ENCODE results near the gene SLC8A1. TPM values are rescaled to one million over a fixed set of nuclear protein-coding genes. Genes with fewer than 3 reads are reported as not detected.

Gene SLC8A1
- total RNA-seq, 1 experiment from 2014 or later: 0.43 TPM

DNA sequence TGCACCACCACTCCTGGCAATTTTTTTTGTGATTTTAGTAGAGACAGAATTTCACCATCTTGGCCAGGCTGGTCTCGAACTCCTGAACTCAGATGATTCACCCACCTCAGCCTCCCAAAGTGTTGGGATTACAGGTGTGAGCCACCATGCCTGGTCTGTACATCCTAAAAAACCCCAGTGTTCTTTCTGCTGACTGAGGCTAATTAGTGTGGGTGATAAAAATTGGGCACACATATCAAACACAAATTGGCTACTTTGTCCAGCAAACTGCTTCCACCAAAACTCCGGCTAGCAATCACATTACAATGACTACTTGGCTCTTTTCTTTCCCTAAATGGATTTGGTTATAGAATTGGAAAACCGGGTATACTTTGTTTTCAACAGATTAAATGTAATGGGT, 153.9 kb downstream of the SLC8A1 start:
- DNase-seq: no peak
- no peaks in the 10 kb centered on the region for H3K27me3 ChIP-seq (replicated peaks; ENCODE audit: control insufficient read depth, insufficient read depth, low read length)
- no peaks in the 10 kb centered on the region for H3K36me3 Mint-ChIP-seq (ENCODE audit: insufficient read depth, unreplicated experiment)
- H3K4me3 ChIP-seq (ENCODE audit: low read depth, low read length): no peak overlapping the region
- no peaks in the 10 kb centered on the region for H3K9me3 ChIP-seq
- BruUV-seq (replicated peaks): no TSS peak
- H3K4me1 Mint-ChIP-seq (ENCODE audit: low read depth, unreplicated experiment): no peaks in the 10 kb centered on the region
- ChIA-PET CTCF (no interaction called here), POLR2A (no interaction called here)
- intact Hi-C loops (cut with micrococcal nuclease; ENCODE audit: unreplicated experiment): no loop called here
- no peaks in the 10 kb centered on the region for H3K4me1 ChIP-seq
- TF ChIP-seq, protein P1, sequence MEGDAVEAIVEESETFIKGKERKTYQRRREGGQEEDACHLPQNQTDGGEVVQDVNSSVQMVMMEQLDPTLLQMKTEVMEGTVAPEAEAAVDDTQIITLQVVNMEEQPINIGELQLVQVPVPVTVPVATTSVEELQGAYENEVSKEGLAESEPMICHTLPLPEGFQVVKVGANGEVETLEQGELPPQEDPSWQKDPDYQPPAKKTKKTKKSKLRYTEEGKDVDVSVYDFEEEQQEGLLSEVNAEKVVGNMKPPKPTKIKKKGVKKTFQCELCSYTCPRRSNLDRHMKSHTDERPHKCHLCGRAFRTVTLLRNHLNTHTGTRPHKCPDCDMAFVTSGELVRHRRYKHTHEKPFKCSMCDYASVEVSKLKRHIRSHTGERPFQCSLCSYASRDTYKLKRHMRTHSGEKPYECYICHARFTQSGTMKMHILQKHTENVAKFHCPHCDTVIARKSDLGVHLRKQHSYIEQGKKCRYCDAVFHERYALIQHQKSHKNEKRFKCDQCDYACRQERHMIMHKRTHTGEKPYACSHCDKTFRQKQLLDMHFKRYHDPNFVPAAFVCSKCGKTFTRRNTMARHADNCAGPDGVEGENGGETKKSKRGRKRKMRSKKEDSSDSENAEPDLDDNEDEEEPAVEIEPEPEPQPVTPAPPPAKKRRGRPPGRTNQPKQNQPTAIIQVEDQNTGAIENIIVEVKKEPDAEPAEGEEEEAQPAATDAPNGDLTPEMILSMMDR (IDR thresholded peaks at IDR 0.05; ENCODE audit: insufficient read depth in 1 of 2, low read depth in 1 of 2, low read length in 1 of 2, severe bottlenecking in 1 of 2, unreplicated experiment in 1 of 2): no peak
- H3K27me3 Mint-ChIP-seq (ENCODE audit: insufficient read depth, unreplicated experiment): no peaks in the 10 kb centered on the region
- H3K9me3 Mint-ChIP-seq (ENCODE audit: unreplicated experiment): no peaks in the 10 kb centered on the region
- H3K36me3 ChIP-seq (ENCODE audit: control insufficient read depth, insufficient read depth, low read length): no peaks in the 10 kb centered on the region
- no peak overlapping the region for H3K27ac Mint-ChIP-seq (ENCODE audit: unreplicated experiment)
- H3K4me3 Mint-ChIP-seq (ENCODE audit: unreplicated experiment): no peak overlapping the region

DNA sequence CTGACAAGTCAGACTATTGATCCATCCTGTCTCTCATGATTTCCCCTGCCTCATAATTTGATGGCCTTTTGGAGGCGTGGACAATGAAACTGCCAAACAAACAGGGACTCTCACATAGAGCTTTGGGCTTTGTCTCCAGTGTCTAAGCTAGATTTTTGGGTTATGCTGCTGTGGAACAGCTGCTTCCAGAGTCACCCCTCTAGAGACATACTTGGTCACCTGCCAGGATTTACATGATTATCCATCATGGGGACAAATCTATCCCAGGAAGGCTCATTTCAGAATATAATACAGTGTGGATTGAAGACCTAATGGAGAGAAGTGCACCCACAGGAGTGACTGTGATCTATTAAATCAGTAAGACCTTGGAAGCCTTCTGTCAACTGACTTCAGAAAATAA, 159.6 kb downstream of the SLC8A1 start:
- Mint-ChIP-seq H3K27me3 (ENCODE audit: insufficient read depth, unreplicated experiment) (peaks cover 3% of the 10 kb centered on the region), H3K9me3 (ENCODE audit: unreplicated experiment) (no peaks in the 10 kb centered on the region), H3K4me3 (ENCODE audit: unreplicated experiment) (no peak overlapping the region), H3K27ac (ENCODE audit: unreplicated experiment) (no peak overlapping the region), H3K4me1 (ENCODE audit: low read depth, unreplicated experiment) (no peaks in the 10 kb centered on the region), H3K36me3 (ENCODE audit: insufficient read depth, unreplicated experiment) (no peaks in the 10 kb centered on the region)
- POLR2A ChIA-PET: no interaction called here
- intact Hi-C loops (cut with micrococcal nuclease; ENCODE audit: unreplicated experiment): no loop called here
- H3K36me3 ChIP-seq (ENCODE audit: control insufficient read depth, insufficient read depth, low read length): no peaks in the 10 kb centered on the region
- CTCF ChIA-PET: no interaction called here
- no peaks in the 10 kb centered on the region for H3K27me3 ChIP-seq (replicated peaks; ENCODE audit: control insufficient read depth, insufficient read depth, low read length)
- TF ChIP-seq, protein P1 (IDR thresholded peaks at IDR 0.05; ENCODE audit: insufficient read depth in 1 of 2, low read depth in 1 of 2, low read length in 1 of 2, severe bottlenecking in 1 of 2, unreplicated experiment in 1 of 2): no peak
- no TSS peak for BruUV-seq (replicated peaks)
- no peaks in the 10 kb centered on the region for H3K4me1 ChIP-seq
- no peak overlapping the region for H3K4me3 ChIP-seq (ENCODE audit: low read depth, low read length)
- DNase-seq: no peak
- no peaks in the 10 kb centered on the region for H3K9me3 ChIP-seq

GRCh38 chr2:40289771-40290404, 162.0 kb downstream of the SLC8A1 start:
- Histone ChIP-seq H3K36me3 (ENCODE audit: control insufficient read depth, insufficient read depth, low read length) (no peaks in the 10 kb centered on the region), H3K9me3 (no peaks in the 10 kb centered on the region), H3K27me3 (replicated peaks; ENCODE audit: control insufficient read depth, insufficient read depth, low read length) (no peaks in the 10 kb centered on the region), H3K4me3 (ENCODE audit: low read depth, low read length) (no peak overlapping the region), H3K4me1 (no peaks in the 10 kb centered on the region)
- TF ChIP-seq, protein P1 (IDR thresholded peaks at IDR 0.05; ENCODE audit: insufficient read depth in 1 of 2, low read depth in 1 of 2, low read length in 1 of 2, severe bottlenecking in 1 of 2, unreplicated experiment in 1 of 2): no peak
- DNase-seq: no peak
- POLR2A ChIA-PET: interaction anchor here (0.6 kb wide), 1 partner anchor 266 kb away, joined by 3 read pairs; no protein-coding TSS in a partner anchor
- Mint-ChIP-seq H3K9me3 (ENCODE audit: unreplicated experiment) (no peaks in the 10 kb centered on the region), H3K4me3 (ENCODE audit: unreplicated experiment) (no peak overlapping the region), H3K4me1 (ENCODE audit: low read depth, unreplicated experiment) (no peaks in the 10 kb centered on the region), H3K27ac (ENCODE audit: unreplicated experiment) (no peak overlapping the region), H3K36me3 (ENCODE audit: insufficient read depth, unreplicated experiment) (no peaks in the 10 kb centered on the region), H3K27me3 (ENCODE audit: insufficient read depth, unreplicated experiment) (peaks cover 3% of the 10 kb centered on the region)
- CTCF ChIA-PET: no interaction called here
- intact Hi-C loops (cut with micrococcal nuclease; ENCODE audit: unreplicated experiment): no loop called here
- BruUV-seq (replicated peaks): no TSS peak

All from Caco-2 (cell line).